ENCODE data around the gene SPRR2A. TPM values are rescaled to one million over a fixed set of nuclear protein-coding genes. Genes with fewer than 3 reads are reported as not detected.

SPRR2A gene
- total and polyA plus RNA-seq, 2 of the 13 experiments (the other 11 are each of a cell fraction or from before 2014, with no cell fraction given) = not detected

DNA sequence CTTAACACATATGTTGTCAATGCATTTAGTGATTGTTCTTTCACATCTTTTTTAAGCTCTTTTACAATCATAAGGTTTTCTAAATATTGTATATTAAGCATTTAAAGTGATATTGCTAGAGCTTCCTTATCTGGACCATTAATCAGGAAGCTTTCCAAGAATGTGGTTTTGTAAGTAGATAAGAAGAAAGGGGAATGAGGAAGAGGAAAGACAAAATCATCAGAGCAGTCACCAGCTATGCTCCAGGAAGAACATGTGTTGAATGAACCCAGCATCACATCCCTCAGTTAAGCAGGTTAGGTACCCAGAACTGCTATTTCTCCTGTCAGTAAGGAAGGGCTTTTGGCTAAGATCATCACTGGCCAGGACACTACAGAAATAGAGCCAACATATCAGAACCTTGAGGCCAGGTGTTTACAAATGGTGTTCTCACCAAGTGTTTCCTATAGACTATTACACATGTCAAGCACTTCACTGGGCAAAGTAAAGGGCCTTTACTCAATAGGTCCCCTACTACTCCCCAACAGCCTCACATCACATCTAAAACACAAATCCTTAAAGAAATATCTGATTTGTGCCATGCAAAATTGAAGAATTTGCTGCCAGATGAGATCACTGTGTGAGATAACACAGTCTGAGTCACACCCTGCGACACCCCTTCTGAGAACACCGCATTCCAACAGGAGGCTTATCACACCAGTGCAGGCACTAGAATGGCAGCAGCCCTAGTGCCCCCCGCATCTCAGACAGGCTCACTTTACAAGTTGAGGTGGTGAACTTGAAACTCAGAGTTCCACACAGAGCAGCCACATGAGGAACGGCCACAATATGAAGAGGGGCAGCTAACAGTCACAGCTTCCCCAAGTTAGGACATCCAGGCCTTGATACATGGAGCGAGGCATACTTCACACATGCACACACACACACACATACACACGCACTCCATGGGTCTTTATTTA, 1.8 kb upstream of the SPRR2A start:
- Histone ChIP-seq H3K9ac (ENCODE audit: insufficient read depth, low read depth, low read length) (no peak overlapping the region), H3K27me3 (ENCODE audit: control insufficient read depth in 1 of 2, insufficient read depth in 2 of 2, low read length in 2 of 2) (no peaks in the 10 kb centered on the region), H3K4me3 (replicated peaks in 1 of 3; ENCODE audit: insufficient read depth in 1 of 3, low read depth in 2 of 3, low read length in 3 of 3) (no peak overlapping the region), H3K4me1 (ENCODE audit: insufficient read depth, low read length) (no peaks in the 10 kb centered on the region), H3K36me3 (replicated peaks in 1 of 2; ENCODE audit: control insufficient read depth in 1 of 2, insufficient read depth in 2 of 2, low read length in 2 of 2) (no peaks in the 10 kb centered on the region), H3K79me2 (ENCODE audit: insufficient read depth, low read length) (no peaks in the 10 kb centered on the region), H3K9me3 (ENCODE audit: low read length) (no peaks in the 10 kb centered on the region), H3K27ac (ENCODE audit: extremely low read length, insufficient read depth, low read length) (no peak overlapping the region), H4K20me1 (ENCODE audit: insufficient read depth, low read length) (no peaks in the 10 kb centered on the region), H2AFZ (ENCODE audit: low read length) (no peak overlapping the region), H3K4me2 (ENCODE audit: low read depth, low read length) (no peak overlapping the region)
- ChIA-PET POLR2A (no interaction called here), CTCF (ENCODE audit: low intra/inter-chr PET ratio, low total read pairs) (no interaction called here)
- no peak for DNase-seq (ENCODE audit: low spot score)
- intact Hi-C loops (cut with micrococcal nuclease; ENCODE audit: unreplicated experiment) (no loop called here), in situ Hi-C loops (cut with HindIII; ENCODE audit: extremely low pct_ligation_motif_present, low pct_unique_long_range_greater_than_20kb) (no loop called here)
- BruUV-seq (replicated peaks) = no TSS peak
- WGBS (ENCODE audit: low lambda C conversion rate) = 12% methylated on average over 4 of the region's 6 CpGs
- ATAC-seq = no peak
- FAIRE-seq = no peak
- TF ChIP-seq, protein P1, sequence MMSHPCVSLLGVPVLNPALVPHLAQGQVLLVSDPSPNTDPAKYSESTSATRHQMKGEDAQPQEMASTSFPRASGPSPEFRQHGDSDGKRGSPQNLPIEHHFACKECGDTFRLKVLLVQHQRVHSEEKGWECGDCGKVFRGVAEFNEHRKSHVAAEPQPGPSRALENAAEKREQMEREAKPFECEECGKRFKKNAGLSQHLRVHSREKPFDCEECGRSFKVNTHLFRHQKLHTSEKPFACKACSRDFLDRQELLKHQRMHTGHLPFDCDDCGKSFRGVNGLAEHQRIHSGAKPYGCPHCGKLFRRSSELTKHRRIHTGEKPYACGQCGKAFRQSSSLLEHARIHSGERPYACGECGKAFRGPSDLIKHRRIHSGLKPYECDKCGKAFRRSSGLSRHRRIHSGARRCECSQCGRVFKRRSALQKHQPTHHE (CRISPR knock-in tag; IDR thresholded peaks at IDR 0.05; ENCODE audit: borderline replicate concordance) = no peak
- TF ChIP-seq PHF20 (CRISPR knock-in tag; IDR thresholded peaks at IDR 0.05) = no peak
- TF ChIP-seq FOXM1 (CRISPR knock-in tag; IDR thresholded peaks at IDR 0.05) = no peak
- TF ChIP-seq, protein P2, sequence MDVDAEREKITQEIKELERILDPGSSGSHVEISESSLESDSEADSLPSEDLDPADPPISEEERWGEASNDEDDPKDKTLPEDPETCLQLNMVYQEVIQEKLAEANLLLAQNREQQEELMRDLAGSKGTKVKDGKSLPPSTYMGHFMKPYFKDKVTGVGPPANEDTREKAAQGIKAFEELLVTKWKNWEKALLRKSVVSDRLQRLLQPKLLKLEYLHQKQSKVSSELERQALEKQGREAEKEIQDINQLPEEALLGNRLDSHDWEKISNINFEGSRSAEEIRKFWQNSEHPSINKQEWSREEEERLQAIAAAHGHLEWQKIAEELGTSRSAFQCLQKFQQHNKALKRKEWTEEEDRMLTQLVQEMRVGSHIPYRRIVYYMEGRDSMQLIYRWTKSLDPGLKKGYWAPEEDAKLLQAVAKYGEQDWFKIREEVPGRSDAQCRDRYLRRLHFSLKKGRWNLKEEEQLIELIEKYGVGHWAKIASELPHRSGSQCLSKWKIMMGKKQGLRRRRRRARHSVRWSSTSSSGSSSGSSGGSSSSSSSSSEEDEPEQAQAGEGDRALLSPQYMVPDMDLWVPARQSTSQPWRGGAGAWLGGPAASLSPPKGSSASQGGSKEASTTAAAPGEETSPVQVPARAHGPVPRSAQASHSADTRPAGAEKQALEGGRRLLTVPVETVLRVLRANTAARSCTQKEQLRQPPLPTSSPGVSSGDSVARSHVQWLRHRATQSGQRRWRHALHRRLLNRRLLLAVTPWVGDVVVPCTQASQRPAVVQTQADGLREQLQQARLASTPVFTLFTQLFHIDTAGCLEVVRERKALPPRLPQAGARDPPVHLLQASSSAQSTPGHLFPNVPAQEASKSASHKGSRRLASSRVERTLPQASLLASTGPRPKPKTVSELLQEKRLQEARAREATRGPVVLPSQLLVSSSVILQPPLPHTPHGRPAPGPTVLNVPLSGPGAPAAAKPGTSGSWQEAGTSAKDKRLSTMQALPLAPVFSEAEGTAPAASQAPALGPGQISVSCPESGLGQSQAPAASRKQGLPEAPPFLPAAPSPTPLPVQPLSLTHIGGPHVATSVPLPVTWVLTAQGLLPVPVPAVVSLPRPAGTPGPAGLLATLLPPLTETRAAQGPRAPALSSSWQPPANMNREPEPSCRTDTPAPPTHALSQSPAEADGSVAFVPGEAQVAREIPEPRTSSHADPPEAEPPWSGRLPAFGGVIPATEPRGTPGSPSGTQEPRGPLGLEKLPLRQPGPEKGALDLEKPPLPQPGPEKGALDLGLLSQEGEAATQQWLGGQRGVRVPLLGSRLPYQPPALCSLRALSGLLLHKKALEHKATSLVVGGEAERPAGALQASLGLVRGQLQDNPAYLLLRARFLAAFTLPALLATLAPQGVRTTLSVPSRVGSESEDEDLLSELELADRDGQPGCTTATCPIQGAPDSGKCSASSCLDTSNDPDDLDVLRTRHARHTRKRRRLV (CRISPR knock-in tag; IDR thresholded peaks at IDR 0.05) = no peak
- no peak for TF ChIP-seq NFE2L2 (IDR thresholded peaks at IDR 0.05; ENCODE audit: low read length)
- TF ChIP-seq POLR2A (IDR thresholded peaks at IDR 0.05; ENCODE audit: insufficient read depth in 1 of 2, low read depth in 2 of 2, low read length in 2 of 2) = no peak
- TF ChIP-seq ONECUT2 (CRISPR knock-in tag; IDR thresholded peaks at IDR 0.05) = no peak
- TF ChIP-seq, protein P3, sequence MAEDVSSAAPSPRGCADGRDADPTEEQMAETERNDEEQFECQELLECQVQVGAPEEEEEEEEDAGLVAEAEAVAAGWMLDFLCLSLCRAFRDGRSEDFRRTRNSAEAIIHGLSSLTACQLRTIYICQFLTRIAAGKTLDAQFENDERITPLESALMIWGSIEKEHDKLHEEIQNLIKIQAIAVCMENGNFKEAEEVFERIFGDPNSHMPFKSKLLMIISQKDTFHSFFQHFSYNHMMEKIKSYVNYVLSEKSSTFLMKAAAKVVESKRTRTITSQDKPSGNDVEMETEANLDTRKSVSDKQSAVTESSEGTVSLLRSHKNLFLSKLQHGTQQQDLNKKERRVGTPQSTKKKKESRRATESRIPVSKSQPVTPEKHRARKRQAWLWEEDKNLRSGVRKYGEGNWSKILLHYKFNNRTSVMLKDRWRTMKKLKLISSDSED (CRISPR knock-in tag; IDR thresholded peaks at IDR 0.05) = no peak
- no peak for TF ChIP-seq SNAI1 (CRISPR knock-in tag; IDR thresholded peaks at IDR 0.05; ENCODE audit: borderline replicate concordance)
- TF ChIP-seq, protein P4, sequence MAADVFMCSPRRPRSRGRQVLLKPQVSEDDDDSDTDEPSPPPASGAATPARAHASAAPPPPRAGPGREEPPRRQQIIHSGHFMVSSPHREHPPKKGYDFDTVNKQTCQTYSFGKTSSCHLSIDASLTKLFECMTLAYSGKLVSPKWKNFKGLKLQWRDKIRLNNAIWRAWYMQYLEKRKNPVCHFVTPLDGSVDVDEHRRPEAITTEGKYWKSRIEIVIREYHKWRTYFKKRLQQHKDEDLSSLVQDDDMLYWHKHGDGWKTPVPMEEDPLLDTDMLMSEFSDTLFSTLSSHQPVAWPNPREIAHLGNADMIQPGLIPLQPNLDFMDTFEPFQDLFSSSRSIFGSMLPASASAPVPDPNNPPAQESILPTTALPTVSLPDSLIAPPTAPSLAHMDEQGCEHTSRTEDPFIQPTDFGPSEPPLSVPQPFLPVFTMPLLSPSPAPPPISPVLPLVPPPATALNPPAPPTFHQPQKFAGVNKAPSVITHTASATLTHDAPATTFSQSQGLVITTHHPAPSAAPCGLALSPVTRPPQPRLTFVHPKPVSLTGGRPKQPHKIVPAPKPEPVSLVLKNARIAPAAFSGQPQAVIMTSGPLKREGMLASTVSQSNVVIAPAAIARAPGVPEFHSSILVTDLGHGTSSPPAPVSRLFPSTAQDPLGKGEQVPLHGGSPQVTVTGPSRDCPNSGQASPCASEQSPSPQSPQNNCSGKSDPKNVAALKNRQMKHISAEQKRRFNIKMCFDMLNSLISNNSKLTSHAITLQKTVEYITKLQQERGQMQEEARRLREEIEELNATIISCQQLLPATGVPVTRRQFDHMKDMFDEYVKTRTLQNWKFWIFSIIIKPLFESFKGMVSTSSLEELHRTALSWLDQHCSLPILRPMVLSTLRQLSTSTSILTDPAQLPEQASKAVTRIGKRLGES (CRISPR knock-in tag; IDR thresholded peaks at IDR 0.05; ENCODE audit: borderline replicate concordance) = no peak
- TF ChIP-seq, protein P5, sequence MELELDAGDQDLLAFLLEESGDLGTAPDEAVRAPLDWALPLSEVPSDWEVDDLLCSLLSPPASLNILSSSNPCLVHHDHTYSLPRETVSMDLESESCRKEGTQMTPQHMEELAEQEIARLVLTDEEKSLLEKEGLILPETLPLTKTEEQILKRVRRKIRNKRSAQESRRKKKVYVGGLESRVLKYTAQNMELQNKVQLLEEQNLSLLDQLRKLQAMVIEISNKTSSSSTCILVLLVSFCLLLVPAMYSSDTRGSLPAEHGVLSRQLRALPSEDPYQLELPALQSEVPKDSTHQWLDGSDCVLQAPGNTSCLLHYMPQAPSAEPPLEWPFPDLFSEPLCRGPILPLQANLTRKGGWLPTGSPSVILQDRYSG (CRISPR knock-in tag; IDR thresholded peaks at IDR 0.05) = no peak
- no peak for TF ChIP-seq ZSCAN9 (CRISPR knock-in tag; IDR thresholded peaks at IDR 0.05; ENCODE audit: borderline replicate concordance)

Measured in HepG2 (cell line).